BE2C (cell line): Measurements from ENCODE around the gene PRMT7. TPM values are rescaled to one million over a fixed set of nuclear protein-coding genes. Genes with fewer than 3 reads are reported as not detected.

ENCODE experiments used
- DNase-seq: peaks from one replicate; pipeline ENCODE4 v3.0.0-alpha.2; 2020
- H3K27me3 ChIP-seq: fragments of 250-450 bp; sonication (Bioruptor Pico); 2 replicates; pipeline ENCODE4 v1.5.1; 2020; ENCODE audit warnings: mild to moderate bottlenecking
- H3K36me3 ChIP-seq: fragments of 250-450 bp; sonication (Bioruptor Pico); 2 replicates; pipeline ENCODE4 v1.5.1; 2020; ENCODE audit warnings: mild to moderate bottlenecking
- H3K4me1 ChIP-seq: fragments of 250-450 bp; sonication (Bioruptor Pico); 2 replicates; pipeline ENCODE4 v1.5.1; 2020
- H3K4me3 ChIP-seq: 2 replicates; pipeline ENCODE4 v1.5.1; 2011; ENCODE audit warnings: low read depth, low read length
- H3K9me3 ChIP-seq: fragments of 250-450 bp; sonication (Bioruptor Pico); 2 replicates; pipeline ENCODE4 v1.5.1; 2020
- CTCF ChIP-seq: IDR thresholded peaks from 2 replicates; pipeline ENCODE4 v1.5.1; 2012; ENCODE audit warnings: mild to moderate bottlenecking, low read depth, low read length
- polyA plus RNA-seq: library from polyadenylated mRNA; unstranded; fragments of >200 nt; gene quantifications from one replicate; pipeline ENCODE4 v1.2.1, GENCODE V29; 2012; ENCODE audit warnings: low read depth, missing spikeins; ENCODE audit not compliant: insufficient read length, insufficient read depth

Gene PRMT7
- polyA plus RNA-seq = 67.4 TPM

GRCh38 chr16:68310774-68311511 is at the start of gene PRMT7, which contains the start of gene SLC7A6OS:
Gene PRMT7, plus strand, starts transcription at chr16:68311019. Its CDS starts 4,961 bp downstream, at chr16:68315980.
Gene SLC7A6OS, minus strand, starts transcription at chr16:68310946. Its CDS starts 20 bp downstream, at chr16:68310926.
- Histone ChIP-seq H3K27me3 (no peaks in the 10 kb centered on the region), H3K4me1 (peaks cover 3% of the 10 kb centered on the region; the same call in 1 of the 2 replicates), H3K4me3 (peak within 1 kb of the TSS; percentile 84), H3K9me3 (no peaks in the 10 kb centered on the region), H3K36me3 (peaks cover 33% of the 10 kb centered on the region)
- peak; percentile 7; the same call in 1 of the 2 replicates for TF ChIP-seq CTCF
- peak; percentile 95 for DNase-seq

GRCh38 chr16:68263559-68264127 is 47.2 kb upstream of the PRMT7 start:
- H3K4me3 ChIP-seq = peak overlapping the region; percentile 93
- H3K27me3 ChIP-seq = no peaks in the 10 kb centered on the region
- peaks cover 6% of the 10 kb centered on the region; the same call in 1 of the 2 replicates for H3K4me1 ChIP-seq
- DNase-seq = no peak
- TF ChIP-seq CTCF = no peak
- H3K36me3 ChIP-seq = 0 out of 2 replicates have a peak, but pooled peaks cover 5% of the 10 kb centered on the region
- no peaks in the 10 kb centered on the region for H3K9me3 ChIP-seq

GRCh38 chr16:68264128-68265077 is 46.4 kb upstream of the PRMT7 start, which contains the start of gene SLC7A6:
Gene SLC7A6, plus strand, starts transcription at chr16:68264526. Its CDS starts 10,201 bp downstream, at chr16:68274727.
- DNase-seq = peak; percentile 90
- H3K4me1 ChIP-seq = peaks cover 6% of the 10 kb centered on the region; the same call in 1 of the 2 replicates
- peaks cover 9% of the 10 kb centered on the region; the same call in 1 of the 2 replicates for H3K36me3 ChIP-seq
- H3K27me3 ChIP-seq = no peaks in the 10 kb centered on the region
- H3K4me3 ChIP-seq = peak within 1 kb of the TSS; percentile 93
- TF ChIP-seq CTCF = peak; percentile 63
- no peaks in the 10 kb centered on the region for H3K9me3 ChIP-seq

- Histone ChIP-seq H3K9me3 (no peaks in the 10 kb centered on the region), H3K36me3 (peaks cover 12% of the 10 kb centered on the region; the same call in 1 of the 2 replicates), H3K4me3 (peak overlapping the region; percentile 93), H3K4me1 (peaks cover 6% of the 10 kb centered on the region; the same call in 1 of the 2 replicates), H3K27me3 (no peaks in the 10 kb centered on the region)
- DNase-seq = peak; percentile 36
- TF ChIP-seq CTCF = 0 out of 2 replicates have a peak, but pooled peaks have one; percentile 0
These were observed 45.5 kb upstream of the PRMT7 start for GRCh38 chr16:68265078-68265920.

GRCh38 chr16:68267612-68268405 is 43.0 kb upstream of the PRMT7 start:
- DNase-seq = no peak
- H3K36me3 ChIP-seq = peaks cover 18% of the 10 kb centered on the region

More at GRCh38 chr16:68267612-68268405, 43.0 kb upstream of the PRMT7 start:
- no peaks in the 10 kb centered on the region for H3K27me3 ChIP-seq
- H3K4me3 ChIP-seq = no peak overlapping the region
- peaks cover 6% of the 10 kb centered on the region; the same call in 1 of the 2 replicates for H3K4me1 ChIP-seq
- TF ChIP-seq CTCF = no peak
- H3K9me3 ChIP-seq = no peaks in the 10 kb centered on the region
